Mesenchymal stem cell (in vitro differentiated cells and primary cell): ENCODE data around the gene TNFSF10.
"Not testable (repeated sequence)": the region's sequence is repeated elsewhere in the genome, so short reads cannot be mapped to it uniquely, and the experiment has no call there.

Source experiments
- DNase-seq: peaks from one replicate; pipeline ENCODE4 v3.0.0-alpha.2; 2013
- H2AFZ ChIP-seq: one replicate; pipeline ENCODE4 v1.6.1; 2013; ENCODE audit warnings: low read depth, mild to moderate bottlenecking, control low read depth, inconsistent platforms, low read length, moderate library complexity
- H2AK5ac ChIP-seq: 2 replicates; pipeline ENCODE4 v1.6.1; 2013; ENCODE audit warnings: low read length, moderate library complexity, mild to moderate bottlenecking, inconsistent platforms; ENCODE audit not compliant: severe bottlenecking
- H2BK120ac ChIP-seq: one replicate; pipeline ENCODE4 v1.6.1; 2013; ENCODE audit warnings: low read depth, mild to moderate bottlenecking, inconsistent platforms, low read length, moderate library complexity
- H2BK12ac ChIP-seq, 2 experiments: one replicate each; pipeline ENCODE4 v1.6.1; 2013; ENCODE audit warnings: inconsistent platforms in 2 of 2, low read length in 2 of 2, mild to moderate bottlenecking in 2 of 2, moderate library complexity in 2 of 2, control low read depth in 1 of 2
- H2BK15ac ChIP-seq: one replicate; pipeline ENCODE4 v1.6.1; 2013; ENCODE audit warnings: mild to moderate bottlenecking, low read depth, inconsistent platforms; ENCODE audit not compliant: poor library complexity, severe bottlenecking
- H2BK5ac ChIP-seq: 2 replicates; pipeline ENCODE4 v1.6.1; 2013; ENCODE audit warnings: low read depth, mild to moderate bottlenecking, low read length, control low read depth, inconsistent platforms; ENCODE audit not compliant: poor library complexity, severe bottlenecking
- H3K14ac ChIP-seq, 2 experiments: one replicate each; pipeline ENCODE4 v1.6.1; 2013; ENCODE audit warnings: inconsistent platforms in 2 of 2, low read length in 2 of 2, control low read depth in 1 of 2, mild to moderate bottlenecking in 1 of 2, moderate library complexity in 1 of 2
- H3K18ac ChIP-seq, 2 experiments: one replicate each; pipeline ENCODE4 v1.6.1; 2013; ENCODE audit warnings: inconsistent platforms in 2 of 2, low read length in 2 of 2, control low read depth in 1 of 2, low read depth in 1 of 2, mild to moderate bottlenecking in 1 of 2
- H3K23ac ChIP-seq, 2 experiments: one replicate each; pipeline ENCODE4 v1.6.1; 2013; ENCODE audit warnings: inconsistent platforms in 2 of 2, low read length in 2 of 2, mild to moderate bottlenecking in 2 of 2, moderate library complexity in 2 of 2, control low read depth in 1 of 2
- H3K27ac ChIP-seq: 2 replicates; pipeline ENCODE4 v1.5.1; 2013; ENCODE audit warnings: mild to moderate bottlenecking, moderate library complexity, low read length, control low read depth, inconsistent platforms; ENCODE audit not compliant: poor library complexity, severe bottlenecking
- H3K27me3 ChIP-seq, 2 experiments: 2 replicates each; pipeline versions ENCODE4 v1.6.1 to v1.7.0; 2013; ENCODE audit warnings: low read length in 2 of 2, mild to moderate bottlenecking in 2 of 2, moderate library complexity in 2 of 2, control low read depth in 1 of 2, inconsistent platforms in 1 of 2; ENCODE audit not compliant: control insufficient read depth in 1 of 2, insufficient read depth in 1 of 2
- H3K36me3 ChIP-seq, 2 experiments: 2 replicates each; pipeline versions ENCODE4 v1.6.1 to v1.7.0; 2013; ENCODE audit warnings: low read length in 2 of 2, control low read depth in 1 of 2, inconsistent platforms in 1 of 2, low read depth in 1 of 2, mild to moderate bottlenecking in 1 of 2; ENCODE audit not compliant: insufficient read depth in 2 of 2, control insufficient read depth in 1 of 2
- H3K4ac ChIP-seq, 2 experiments: one replicate each; pipeline ENCODE4 v1.6.1; 2013; ENCODE audit warnings: inconsistent platforms in 2 of 2, low read length in 2 of 2, mild to moderate bottlenecking in 2 of 2, moderate library complexity in 2 of 2, control low read depth in 1 of 2, low read depth in 1 of 2
- H3K4me1 ChIP-seq: 2 replicates; pipeline ENCODE4 v1.6.1; 2013; ENCODE audit warnings: low read depth, low read length, control low read depth; ENCODE audit not compliant: control insufficient read depth, insufficient read depth
- H3K4me2 ChIP-seq: 2 replicates; pipeline ENCODE4 v1.6.1; 2013; ENCODE audit warnings: low read length, mild to moderate bottlenecking, inconsistent platforms; ENCODE audit not compliant: poor library complexity, severe bottlenecking
- H3K4me3 ChIP-seq, 2 experiments: 2 replicates each; pipeline versions ENCODE4 v1.5.1 to v1.7.0; 2013; ENCODE audit warnings: low read length in 2 of 2, mild to moderate bottlenecking in 2 of 2, control low read depth in 1 of 2, low read depth in 1 of 2; ENCODE audit not compliant: insufficient read depth in 1 of 2
- H3K79me1 ChIP-seq: replicated peaks from 2 replicates; pipeline ENCODE4 v1.6.1; 2013; ENCODE audit warnings: mild to moderate bottlenecking, control low read depth, low read length, inconsistent platforms; ENCODE audit not compliant: poor library complexity, severe bottlenecking
- H3K9ac ChIP-seq: 2 replicates; pipeline ENCODE4 v1.7.0; 2013; ENCODE audit warnings: mild to moderate bottlenecking, low read length, moderate library complexity
- H3K9me3 ChIP-seq: 2 replicates; pipeline ENCODE4 v1.7.0; 2013; ENCODE audit warnings: mild to moderate bottlenecking, low read length; ENCODE audit not compliant: control insufficient read depth
- H4K8ac ChIP-seq: one replicate; pipeline ENCODE4 v1.6.1; 2013; ENCODE audit warnings: inconsistent platforms, mild to moderate bottlenecking, low read length, moderate library complexity
- H4K91ac ChIP-seq: one replicate; pipeline ENCODE4 v1.6.1; 2013; ENCODE audit warnings: mild to moderate bottlenecking, low read length, inconsistent platforms
- WGBS: methylation state at CpG from one replicate; pipeline ENCODE4 v1.1.7; 2013; ENCODE audit warnings: mixed read lengths; 5-methylcytosine and 5-hydroxymethylcytosine counted together

Gene TNFSF10

DNA sequence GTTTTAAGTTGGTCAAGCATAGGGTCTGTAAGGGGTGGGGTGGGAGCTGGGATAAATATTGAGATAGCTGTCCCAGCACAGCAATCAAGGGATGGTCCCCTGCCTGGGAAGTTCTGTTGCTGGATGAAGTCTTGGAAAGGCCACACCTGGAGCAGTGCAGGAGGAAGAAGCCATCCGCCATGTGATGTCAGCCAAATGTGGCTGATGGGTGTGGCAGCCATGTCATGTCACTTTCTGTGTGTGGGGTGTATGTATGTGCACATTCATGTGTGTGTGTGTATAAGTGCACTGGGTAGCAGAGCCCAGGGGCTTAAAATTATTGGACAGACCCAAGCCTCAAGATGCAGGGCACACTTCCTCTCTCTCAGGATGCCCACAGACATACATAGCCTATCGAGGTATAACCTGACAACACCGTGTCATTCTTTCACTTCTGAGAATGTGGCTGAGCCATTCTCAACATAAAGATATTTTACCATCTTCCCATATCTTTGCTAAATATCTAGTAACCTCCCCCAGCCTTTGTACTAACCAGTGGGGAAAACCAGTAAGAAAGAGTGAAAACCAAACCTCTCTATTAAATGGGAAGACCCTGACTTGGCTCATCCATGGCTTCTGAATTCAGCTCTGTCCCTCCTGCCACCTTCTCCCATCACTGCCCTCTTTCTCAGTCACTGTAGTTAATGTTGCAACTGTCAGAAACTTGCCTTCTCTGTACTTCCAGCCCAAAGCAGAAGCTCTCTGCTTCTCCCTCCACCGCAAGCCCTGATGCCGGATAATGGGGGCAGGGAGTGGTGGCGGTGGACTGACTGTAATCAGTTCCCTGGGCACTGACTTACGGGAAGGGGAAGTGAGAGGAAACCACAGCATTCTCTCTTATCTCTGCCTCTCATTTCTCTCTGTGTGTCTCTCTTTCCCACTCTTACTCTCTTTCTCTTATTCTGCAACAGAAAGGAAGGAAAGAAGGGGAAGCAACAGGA, 11.2 kb downstream of the TNFSF10 start:
- Histone ChIP-seq H2BK15ac (no peak overlapping the region), H2BK5ac (no peak overlapping the region), H3K4me1 (peaks cover 1% of the 10 kb centered on the region), H2BK12ac (peak overlapping the region; percentile 70 to 85), H3K36me3 (no peaks in the 10 kb centered on the region), H3K23ac (no peak overlapping the region), H4K8ac (peak overlapping the region; percentile 61), H2AK5ac (no peak overlapping the region), H3K4ac (peak overlapping the region; percentile 17 to 20), H3K9ac (no peak overlapping the region), H3K27ac (no peak overlapping the region), H3K4me3 (no peak overlapping the region), H2AFZ (peak overlapping the region; percentile 51), H3K14ac (peak overlapping the region in 1 of 2 experiments; percentile 89), H2BK120ac (peak overlapping the region; percentile 22), H3K79me1 (no peaks in the 10 kb centered on the region), H3K4me2 (no peak overlapping the region), H4K91ac (peak overlapping the region; percentile 93), H3K9me3 (no peaks in the 10 kb centered on the region), H3K27me3 (no peaks in the 10 kb centered on the region), H3K18ac (peak overlapping the region; percentile 69 to 81)
- DNase-seq: peak; percentile 41
- 85% methylated on average over 4 of the region's 7 CpGs for WGBS

- Histone ChIP-seq H3K4me2 (no peak overlapping the region), H3K14ac (no peak overlapping the region), H3K4me3 (no peak overlapping the region), H3K27ac (no peak overlapping the region), H3K4me1 (no peaks in the 10 kb centered on the region), H3K9me3 (peaks cover 3% of the 10 kb centered on the region), H3K23ac (no peak overlapping the region), H4K8ac (no peak overlapping the region), H2AFZ (no peak overlapping the region), H2BK120ac (no peak overlapping the region), H4K91ac (no peak overlapping the region), H3K9ac (no peak overlapping the region), H3K18ac (no peak overlapping the region), H3K4ac (no peak overlapping the region), H2BK5ac (no peak overlapping the region), H3K36me3 (no peaks in the 10 kb centered on the region), H2AK5ac (no peak overlapping the region), H3K79me1 (no peaks in the 10 kb centered on the region), H3K27me3 (no peaks in the 10 kb centered on the region), H2BK12ac (no peak overlapping the region), H2BK15ac (no peak overlapping the region)
- DNase-seq: no peak
These were observed 17.1 kb downstream of the TNFSF10 start for GRCh38 chr3:172506094-172506493.

DNA sequence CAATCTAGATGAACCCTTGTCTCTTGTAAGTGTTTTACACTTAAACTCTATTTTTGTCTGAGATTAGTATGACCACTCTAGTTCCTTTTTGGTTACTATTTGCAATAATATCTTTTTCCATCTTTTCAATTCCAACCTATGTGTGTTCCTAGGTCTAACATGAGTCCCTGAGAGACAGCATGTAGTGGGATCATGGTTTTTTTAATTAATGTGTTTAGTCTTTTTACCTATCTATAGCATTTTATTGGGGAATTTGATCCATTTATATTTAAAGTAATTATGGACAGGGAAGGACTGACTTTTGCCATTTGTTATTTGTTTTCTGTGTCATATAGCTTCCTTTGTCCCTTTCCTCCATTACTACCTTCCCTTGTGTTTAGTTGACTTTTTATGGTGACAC, 21.7 kb downstream of the TNFSF10 start:
- Histone ChIP-seq H3K4me2 (no peak overlapping the region), H3K9ac (no peak overlapping the region)

DNA sequence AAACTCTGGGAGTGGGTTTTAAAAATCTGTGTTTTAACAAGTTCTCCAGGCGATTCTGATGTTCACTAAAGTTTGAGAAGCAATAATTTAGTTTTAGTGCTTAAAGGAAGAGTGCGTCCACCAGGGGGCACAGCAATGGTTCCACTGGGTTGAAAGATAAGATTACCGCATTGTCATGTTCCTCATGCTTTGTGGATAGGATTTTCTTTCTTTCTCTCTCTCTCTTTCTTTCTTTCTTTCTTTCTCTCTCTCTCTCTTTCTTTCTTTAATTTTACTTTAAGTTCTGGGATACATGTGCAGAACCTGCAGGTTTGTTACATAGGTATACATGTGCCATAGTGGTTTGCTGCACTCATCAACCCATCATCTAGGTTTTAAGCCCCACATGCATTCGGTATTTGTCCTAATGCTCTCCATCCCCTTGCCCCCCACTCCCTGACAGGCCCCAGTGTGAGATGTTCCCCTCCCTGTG, 33.0 kb downstream of the TNFSF10 start:
- not testable (repeated sequence) for H2BK120ac ChIP-seq, H3K23ac ChIP-seq
- WGBS: 51% methylated on average over 2 of the region's 4 CpGs

More for the DNA sequence above, 21.7 kb downstream of the TNFSF10 start:
- Histone ChIP-seq H3K27me3 (peaks cover 0 to 3% of the 10 kb centered on the region in 2 experiments), H2BK12ac (no peak overlapping the region), H3K23ac (no peak overlapping the region), H3K14ac (no peak overlapping the region), H4K8ac (no peak overlapping the region), H3K4me3 (no peak overlapping the region), H2BK15ac (no peak overlapping the region), H3K27ac (no peak overlapping the region), H3K79me1 (no peaks in the 10 kb centered on the region), H2AK5ac (no peak overlapping the region), H3K4ac (no peak overlapping the region), H3K9me3 (peaks cover 3% of the 10 kb centered on the region), H4K91ac (no peak overlapping the region), H2AFZ (no peak overlapping the region), H3K18ac (no peak overlapping the region), H2BK5ac (no peak overlapping the region), H2BK120ac (no peak overlapping the region), H3K4me1 (no peaks in the 10 kb centered on the region), H3K36me3 (no peaks in the 10 kb centered on the region)
- DNase-seq: no peak

More for the DNA sequence above, 33.0 kb downstream of the TNFSF10 start:
- not testable (repeated sequence) for H3K36me3 ChIP-seq, H3K4ac ChIP-seq, H3K4me1 ChIP-seq, H3K4me3 ChIP-seq, H2AFZ ChIP-seq, H3K27me3 ChIP-seq, H4K8ac ChIP-seq, H2BK5ac ChIP-seq, H3K18ac ChIP-seq, H2AK5ac ChIP-seq, H3K79me1 ChIP-seq, H3K9me3 ChIP-seq, H3K14ac ChIP-seq, H3K4me2 ChIP-seq, H2BK15ac ChIP-seq, H3K27ac ChIP-seq
- Histone ChIP-seq H3K9ac (peak overlapping the region; percentile 11), H2BK12ac (peak overlapping the region in 1 of 2 experiments; percentile 10), H4K91ac (peak overlapping the region; percentile 61)
- DNase-seq: peak; percentile 72
